Mucosa of stomach (tissue), 1 donor: Measurements from ENCODE around the gene PGRMC1.
"Not testable (repeated sequence)": the region's sequence is repeated elsewhere in the genome, so short reads cannot be mapped to it uniquely, and the experiment has no call there.

Experiments used
- H3K27me3 ChIP-seq: one replicate; pipeline ENCODE4 v1.7.0; 2013; ENCODE audit warnings: mild to moderate bottlenecking, low read length; ENCODE audit not compliant: control insufficient read depth, insufficient read depth
- H3K36me3 ChIP-seq: one replicate; pipeline ENCODE4 v1.7.0; 2013; ENCODE audit warnings: low read length; ENCODE audit not compliant: control insufficient read depth, insufficient read depth
- H3K4me1 ChIP-seq: one replicate; pipeline ENCODE4 v1.7.0; 2013; ENCODE audit warnings: mild to moderate bottlenecking, low read length; ENCODE audit not compliant: control insufficient read depth, insufficient read depth
- H3K4me3 ChIP-seq: one replicate; pipeline ENCODE4 v1.7.0; 2013; ENCODE audit warnings: low read length
- H3K9ac ChIP-seq: one replicate; pipeline ENCODE4 v1.7.0; 2013; ENCODE audit warnings: mild to moderate bottlenecking, low read length, moderate library complexity
- H3K9me3 ChIP-seq: one replicate; pipeline ENCODE4 v1.7.0; 2013; ENCODE audit warnings: mild to moderate bottlenecking, low read length, moderate library complexity; ENCODE audit not compliant: control insufficient read depth
- donor health status: Pancreatic carcinoma.

The PGRMC1 gene

DNA sequence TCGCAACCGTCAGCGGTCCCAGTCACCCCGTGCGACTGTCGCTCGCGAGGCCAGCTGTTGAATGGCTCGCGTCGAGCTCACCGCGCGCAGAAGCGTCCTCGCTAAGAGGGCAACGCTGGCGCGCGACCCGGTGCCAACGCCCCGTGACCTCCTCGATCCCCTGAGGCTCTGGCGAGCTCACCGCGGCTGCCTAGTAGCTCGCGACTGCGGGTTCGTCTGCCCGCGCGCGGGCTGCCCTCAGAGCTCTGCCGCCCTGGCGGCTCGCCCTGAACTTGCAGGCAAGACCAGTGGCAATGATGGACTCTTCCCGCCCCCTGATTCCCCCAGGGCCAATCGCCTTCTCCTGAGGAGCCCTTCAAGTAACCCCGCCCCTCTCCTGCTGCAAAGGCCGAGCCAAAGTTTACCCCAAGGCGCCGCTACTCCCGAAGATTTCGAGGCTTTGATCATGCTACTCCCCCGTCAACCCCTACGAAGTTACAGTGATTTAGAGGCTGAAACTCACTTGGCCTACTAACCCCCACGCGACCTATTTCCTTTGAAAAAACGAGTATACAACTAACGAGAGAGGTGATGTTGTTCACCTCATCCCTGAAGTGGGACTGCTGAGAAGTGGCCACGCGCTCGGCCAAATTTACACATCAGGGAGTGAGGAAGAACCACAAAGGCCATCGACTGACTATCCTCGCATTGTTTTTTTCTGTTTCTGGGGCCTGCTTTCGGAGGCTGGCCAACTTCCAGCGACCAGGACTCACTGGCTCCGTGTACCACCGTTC lies 37.5 kb downstream of the PGRMC1 start:
- Histone ChIP-seq H3K9ac (no peak overlapping the region), H3K27me3 (peaks cover 11% of the 10 kb centered on the region), H3K9me3 (no peaks in the 10 kb centered on the region), H3K36me3 (no peaks in the 10 kb centered on the region), H3K4me1 (no peaks in the 10 kb centered on the region), H3K4me3 (no peak overlapping the region)

DNA sequence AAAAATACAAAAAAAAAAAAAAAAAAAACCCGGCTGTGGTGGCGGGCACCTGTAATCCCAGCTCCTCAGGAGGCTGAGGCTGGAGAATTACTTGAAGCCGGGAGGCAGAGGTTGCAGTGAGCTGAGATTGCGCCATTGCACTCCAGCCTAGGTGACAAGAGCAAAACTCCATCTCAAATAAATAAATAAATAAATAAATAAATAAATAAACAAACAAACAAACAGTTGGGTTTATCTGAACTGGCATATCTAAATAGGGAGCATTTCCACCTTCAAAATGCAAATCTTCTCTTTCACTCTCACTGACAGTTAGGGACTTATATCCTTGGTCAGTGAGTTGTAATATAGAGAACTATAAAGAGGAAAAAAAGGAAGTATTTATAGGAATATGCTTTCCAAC lies 46.3 kb downstream of the PGRMC1 start:
- not testable (repeated sequence) for H3K9ac ChIP-seq, H3K4me3 ChIP-seq, H3K36me3 ChIP-seq, H3K4me1 ChIP-seq, H3K27me3 ChIP-seq, H3K9me3 ChIP-seq

DNA sequence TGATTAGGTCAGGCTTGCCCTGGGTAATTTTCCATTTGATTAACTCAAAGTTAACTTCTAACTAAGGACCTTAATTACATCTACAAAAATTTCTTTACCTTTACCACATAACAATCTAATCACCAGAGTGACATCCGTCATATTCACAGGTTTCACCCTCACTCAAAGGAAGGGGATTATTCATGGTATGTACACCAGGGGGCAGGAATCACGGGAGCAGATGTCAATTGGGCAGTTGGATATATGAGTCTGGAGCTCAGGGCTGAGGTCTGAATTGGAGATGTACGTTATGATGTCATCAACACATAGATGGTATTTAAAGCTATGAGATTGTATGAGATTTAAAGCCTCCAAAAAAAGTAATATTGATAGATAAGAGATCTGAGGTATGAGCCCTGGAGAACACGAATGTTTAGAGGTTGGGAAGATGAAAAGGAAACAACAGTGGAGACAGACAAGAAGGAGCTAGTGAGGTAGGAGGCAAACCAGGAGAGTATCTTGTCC lies 52.9 kb downstream of the PGRMC1 start:
- H3K9ac ChIP-seq: no peak overlapping the region

DNA sequence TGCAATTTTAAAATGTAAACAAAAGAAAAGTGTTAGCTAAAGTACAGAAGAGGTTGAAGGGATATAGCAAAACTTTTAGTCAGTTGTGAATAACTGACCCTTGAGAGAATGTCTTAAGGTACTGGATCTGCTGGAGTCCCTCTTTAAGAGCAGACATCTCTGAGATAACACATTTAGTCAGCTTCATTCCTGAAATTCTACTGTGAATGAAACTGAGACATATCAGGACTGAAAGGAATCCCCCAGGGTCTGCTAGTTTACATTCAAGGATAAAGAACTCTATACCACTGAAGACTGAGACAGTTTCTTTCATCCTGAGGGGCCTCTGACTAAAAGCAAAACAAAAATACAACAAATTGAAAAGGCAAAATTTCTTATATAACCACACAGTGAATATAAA lies 54.4 kb downstream of the PGRMC1 start:
- Histone ChIP-seq H3K9ac (no peak overlapping the region), H3K4me1 (no peaks in the 10 kb centered on the region), H3K4me3 (no peak overlapping the region), H3K27me3 (no peaks in the 10 kb centered on the region), H3K36me3 (no peaks in the 10 kb centered on the region), H3K9me3 (no peaks in the 10 kb centered on the region)

More for the DNA sequence above, 52.9 kb downstream of the PGRMC1 start:
- Histone ChIP-seq H3K4me1 (no peaks in the 10 kb centered on the region), H3K27me3 (no peaks in the 10 kb centered on the region), H3K36me3 (no peaks in the 10 kb centered on the region), H3K9me3 (no peaks in the 10 kb centered on the region), H3K4me3 (no peak overlapping the region)

DNA sequence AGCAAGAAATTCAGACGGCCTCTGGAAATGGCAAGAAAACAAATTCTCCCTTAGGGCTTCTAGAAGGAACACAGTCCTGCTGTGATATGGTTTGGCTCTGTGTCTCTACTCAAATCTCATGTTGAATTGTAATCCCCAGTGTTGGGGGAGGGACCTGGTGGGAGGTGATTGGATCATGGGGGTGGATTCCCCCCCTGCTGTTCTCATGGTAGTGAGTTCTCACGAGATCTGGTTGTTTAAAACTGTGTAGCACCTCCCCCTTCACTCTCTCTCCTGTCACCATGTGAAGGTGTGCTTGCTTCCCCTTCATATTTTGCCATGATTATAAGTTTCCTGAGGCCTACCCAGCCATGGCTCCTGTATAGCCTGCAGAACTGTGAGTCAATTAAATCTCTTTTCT lies 55.2 kb downstream of the PGRMC1 start:
- H3K9me3 ChIP-seq, H3K36me3 ChIP-seq, H3K4me3 ChIP-seq, H3K4me1 ChIP-seq, H3K9ac ChIP-seq, H3K27me3 ChIP-seq: not testable (repeated sequence)

DNA sequence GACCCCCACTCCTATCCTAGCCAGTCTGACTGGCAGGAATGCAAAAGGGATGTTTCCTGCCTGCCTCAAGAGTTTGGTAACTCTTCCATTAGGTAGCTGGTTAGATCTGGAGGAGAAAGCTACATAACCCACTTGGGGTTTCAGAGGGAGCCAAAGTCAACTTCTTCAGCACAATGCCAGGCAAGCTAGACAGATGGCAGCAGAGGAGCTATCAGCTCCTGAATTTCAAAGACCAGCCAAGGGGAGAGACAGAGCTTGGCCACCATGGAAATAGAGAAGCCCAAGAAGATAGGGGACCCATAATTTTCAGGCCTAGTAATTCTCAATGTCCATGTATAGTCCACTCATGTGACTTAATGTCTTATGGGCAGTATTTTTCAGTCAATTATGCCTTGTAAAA lies 56.4 kb downstream of the PGRMC1 start:
- Histone ChIP-seq H3K27me3 (no peaks in the 10 kb centered on the region), H3K4me1 (no peaks in the 10 kb centered on the region), H3K4me3 (no peak overlapping the region), H3K36me3 (no peaks in the 10 kb centered on the region), H3K9me3 (no peaks in the 10 kb centered on the region), H3K9ac (no peak overlapping the region)
